HG02678 (cell line): Measurements from ENCODE around the gene LMAN2L.

Experiments used
- ATAC-seq: cut with Tn5 transposase; IDR thresholded peaks from one replicate; pipeline ENCODE4 v1.9.1; 2021; ENCODE audit warnings: mild to moderate bottlenecking, moderate library complexity; ENCODE audit not compliant: unreplicated experiment

LMAN2L gene

DNA sequence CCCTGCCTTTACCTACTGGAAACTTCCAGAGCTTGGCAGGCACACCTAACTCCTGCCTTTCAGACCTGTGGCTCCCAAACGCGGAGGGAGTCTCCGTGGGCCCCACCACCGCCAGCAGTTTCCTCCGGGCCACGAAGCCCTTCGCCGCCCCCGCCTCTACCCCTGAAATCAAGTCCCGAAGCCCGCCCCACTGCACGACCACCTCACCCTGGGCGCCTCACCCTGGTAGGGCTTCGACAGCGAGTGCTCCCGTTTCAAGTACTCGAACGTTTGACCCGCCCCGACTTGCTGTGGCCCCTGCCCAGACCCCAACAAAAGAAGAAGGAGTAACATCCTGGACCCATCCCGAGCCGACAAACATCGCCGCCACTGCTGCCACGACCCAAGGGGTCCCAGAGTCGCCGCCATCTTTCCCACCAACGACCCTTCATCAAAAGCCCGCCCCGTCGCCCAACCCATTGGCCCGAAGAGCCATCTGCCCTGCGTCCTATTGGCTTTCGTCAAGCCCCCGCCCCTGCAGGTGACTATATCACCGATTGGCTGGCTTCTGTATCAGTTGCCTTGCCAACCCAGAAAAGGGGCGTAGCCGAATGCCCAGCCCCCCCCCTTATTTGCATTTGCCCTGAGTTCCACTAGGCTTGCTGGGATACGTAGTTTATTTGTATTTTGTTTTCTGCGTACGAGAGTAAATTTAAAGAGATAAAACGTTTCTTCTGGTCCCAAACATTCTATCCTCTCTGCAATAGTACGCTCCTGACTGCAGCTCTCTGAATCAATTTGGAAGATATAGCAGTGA is at the start of gene LMAN2L:
Gene LMAN2L, minus strand, starts transcription at position 432 of the 796 bp plus-strand sequence. Its CDS starts 24 bp downstream, at position 408.
- peak; percentile 100 for ATAC-seq

DNA sequence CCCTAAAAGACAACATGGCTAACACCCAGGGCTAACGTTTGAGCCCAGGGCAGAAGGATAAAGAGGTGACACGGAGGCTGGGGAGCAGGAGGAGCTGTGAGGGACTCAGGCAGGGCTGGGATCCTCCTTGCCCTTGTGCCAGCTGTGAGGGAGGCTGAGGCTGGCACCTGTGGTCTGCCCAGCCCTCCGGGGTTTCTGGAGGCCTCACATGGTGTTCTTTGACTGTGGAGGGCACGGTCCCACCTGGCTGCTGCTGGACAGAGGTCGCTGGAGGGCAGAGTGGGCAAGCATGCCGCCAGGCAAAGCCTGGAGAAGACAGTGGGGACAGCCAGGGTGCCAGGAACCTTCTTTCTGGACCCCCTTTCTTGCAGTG is 49.4 kb upstream of the LMAN2L start:
- no peak for ATAC-seq

GRCh38 chr2:96788442-96789244 is 48.8 kb upstream of the LMAN2L start:
- no peak for ATAC-seq

DNA sequence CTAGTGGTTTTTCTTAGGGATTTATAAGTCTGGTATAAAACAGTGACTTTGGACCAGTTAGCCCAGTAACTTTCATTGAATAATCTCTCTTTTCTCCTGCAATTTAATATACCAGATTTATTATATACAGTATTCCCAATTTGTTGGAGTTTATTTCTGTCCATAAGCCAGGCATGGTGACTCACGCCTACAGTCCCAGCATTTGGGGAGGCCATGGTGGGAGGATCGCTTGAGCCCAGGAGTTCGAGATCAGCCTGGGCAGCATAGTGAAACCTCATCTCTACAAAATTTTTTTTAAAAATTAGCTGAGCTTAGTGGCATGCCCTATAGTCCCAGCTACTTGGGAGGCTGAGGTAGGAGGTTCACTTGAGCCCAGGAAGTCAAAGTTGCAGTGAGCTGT is 47.5 kb upstream of the LMAN2L start:
- no peak for ATAC-seq

DNA sequence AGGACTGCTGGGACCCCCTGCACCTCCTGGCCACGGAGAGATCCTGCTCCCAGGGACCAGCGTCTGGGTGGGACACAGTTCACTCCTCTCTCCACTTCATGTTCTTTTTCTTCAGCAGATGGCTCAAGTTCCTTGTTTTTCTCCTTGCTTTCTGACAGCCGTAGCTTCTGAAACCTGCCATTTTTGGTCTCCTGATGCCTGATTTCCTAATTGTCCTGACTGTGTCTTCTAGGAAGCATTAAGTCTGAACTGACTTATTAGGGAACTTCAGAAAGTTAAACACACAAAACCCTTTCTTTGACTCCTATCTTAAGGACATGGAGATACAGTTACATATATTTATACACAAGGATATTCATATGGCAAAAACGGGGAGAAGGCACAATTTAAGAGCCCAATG is 43.5 kb upstream of the LMAN2L start:
- no peak for ATAC-seq

- ATAC-seq, result no peak
Observed at GRCh38 chr2:96775160-96775559, 35.3 kb upstream of the LMAN2L start.

GRCh38 chr2:96773922-96774321 is 34.1 kb upstream of the LMAN2L start:
- no peak for ATAC-seq

GRCh38 chr2:96772903-96773671 is 33.2 kb upstream of the LMAN2L start:
- ATAC-seq, result no peak

DNA sequence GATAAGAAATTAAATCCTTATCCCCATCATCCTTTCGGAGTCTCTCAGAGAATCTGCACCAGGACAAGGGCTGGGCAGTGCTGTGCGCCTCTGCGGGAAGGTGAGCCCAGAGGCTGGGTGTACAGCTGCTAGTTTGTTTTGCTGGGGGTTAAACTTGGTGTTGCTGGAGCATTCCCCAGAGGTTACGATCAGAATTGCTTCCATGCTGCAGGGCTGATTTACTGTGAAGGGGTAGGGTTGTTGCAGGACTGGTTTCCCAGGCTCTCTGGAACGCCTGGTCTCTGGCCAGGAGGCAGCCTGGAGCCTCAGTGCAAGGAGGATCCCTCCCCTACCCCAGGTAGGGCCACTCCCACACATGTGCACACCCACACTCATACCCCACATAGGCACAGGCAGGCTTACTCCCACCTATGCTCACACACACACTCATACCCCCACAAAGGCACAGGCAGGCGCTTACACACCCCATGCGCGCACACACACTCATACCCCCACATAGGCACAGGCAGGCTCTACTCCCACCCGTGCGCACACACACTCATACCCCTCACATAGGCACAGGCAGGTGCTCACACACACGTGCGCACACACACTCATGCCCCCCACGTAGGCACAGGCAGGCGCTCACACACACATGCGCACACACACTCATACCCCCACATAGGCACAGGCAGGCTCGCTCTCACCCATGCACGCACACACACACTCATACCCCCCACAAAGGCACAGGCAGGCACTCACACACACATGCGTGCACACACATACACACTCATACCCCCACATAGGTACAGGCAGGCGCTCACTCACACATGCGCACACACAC is 32.1 kb upstream of the LMAN2L start:
- no peak for ATAC-seq

DNA sequence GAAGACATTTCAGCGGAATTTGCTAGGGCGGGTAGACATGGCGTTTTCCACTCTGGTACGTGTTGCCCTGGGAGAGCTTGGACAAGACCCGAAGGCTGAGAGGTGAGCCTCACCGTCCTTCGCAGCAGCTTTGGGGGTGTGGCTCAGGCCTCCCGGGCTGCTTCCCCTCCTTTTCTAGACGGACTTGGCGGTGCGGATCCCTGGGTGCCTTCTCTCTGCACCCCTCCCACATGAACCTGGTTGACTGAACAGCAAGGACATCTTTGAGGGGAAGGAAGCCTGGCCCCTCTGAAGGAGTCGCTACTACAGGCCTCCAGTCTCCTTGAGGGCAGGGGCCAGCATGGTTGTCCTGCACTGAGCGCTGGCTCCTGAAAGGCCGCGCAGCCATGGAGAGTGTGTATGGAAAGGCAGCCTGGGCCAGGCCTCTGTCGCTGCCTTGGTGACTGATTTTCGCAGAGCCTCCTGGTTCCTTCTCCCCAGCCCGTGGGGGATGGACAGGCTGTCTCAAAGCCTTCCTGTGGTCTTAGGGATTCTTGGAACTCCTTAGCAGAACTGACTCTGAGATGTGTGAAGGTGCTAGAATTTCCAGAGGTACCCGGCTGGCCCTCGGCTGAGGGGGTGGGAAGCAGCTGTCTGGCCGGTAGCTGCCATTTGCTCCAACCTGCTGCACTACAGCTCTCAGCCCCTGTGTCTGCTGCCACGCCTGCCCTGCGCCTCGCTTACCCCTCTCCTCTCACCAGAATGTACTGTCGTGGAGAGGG is 30.8 kb upstream of the LMAN2L start:
- ATAC-seq, result no peak

DNA sequence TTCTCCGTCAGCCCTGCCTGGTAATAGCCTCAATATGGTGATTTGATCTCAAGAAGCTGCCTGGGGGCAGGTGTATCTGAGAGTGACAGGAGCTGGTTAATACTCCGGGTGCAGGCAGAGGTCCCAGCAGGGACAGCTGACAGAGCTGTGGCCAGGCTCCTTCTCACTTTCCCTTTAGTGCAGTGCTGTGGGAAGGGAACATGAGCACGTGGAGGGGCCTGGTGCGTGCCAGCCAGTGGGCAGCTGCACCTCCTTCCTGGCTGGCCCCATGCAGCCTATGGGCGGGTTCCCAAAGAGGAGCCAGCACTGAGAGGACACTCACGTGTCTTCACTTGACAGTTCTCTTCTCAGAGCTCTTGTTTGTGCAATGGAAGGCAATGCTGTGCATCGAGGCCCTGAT is 29.9 kb upstream of the LMAN2L start:
- no peak for ATAC-seq

GRCh38 chr2:96768083-96768561 is 28.3 kb upstream of the LMAN2L start:
- peak; percentile 40 for ATAC-seq

GRCh38 chr2:96767135-96767871 is 27.4 kb upstream of the LMAN2L start:
- ATAC-seq, result no peak

GRCh38 chr2:96764253-96764637 is 24.4 kb upstream of the LMAN2L start:
- ATAC-seq, result no peak

DNA sequence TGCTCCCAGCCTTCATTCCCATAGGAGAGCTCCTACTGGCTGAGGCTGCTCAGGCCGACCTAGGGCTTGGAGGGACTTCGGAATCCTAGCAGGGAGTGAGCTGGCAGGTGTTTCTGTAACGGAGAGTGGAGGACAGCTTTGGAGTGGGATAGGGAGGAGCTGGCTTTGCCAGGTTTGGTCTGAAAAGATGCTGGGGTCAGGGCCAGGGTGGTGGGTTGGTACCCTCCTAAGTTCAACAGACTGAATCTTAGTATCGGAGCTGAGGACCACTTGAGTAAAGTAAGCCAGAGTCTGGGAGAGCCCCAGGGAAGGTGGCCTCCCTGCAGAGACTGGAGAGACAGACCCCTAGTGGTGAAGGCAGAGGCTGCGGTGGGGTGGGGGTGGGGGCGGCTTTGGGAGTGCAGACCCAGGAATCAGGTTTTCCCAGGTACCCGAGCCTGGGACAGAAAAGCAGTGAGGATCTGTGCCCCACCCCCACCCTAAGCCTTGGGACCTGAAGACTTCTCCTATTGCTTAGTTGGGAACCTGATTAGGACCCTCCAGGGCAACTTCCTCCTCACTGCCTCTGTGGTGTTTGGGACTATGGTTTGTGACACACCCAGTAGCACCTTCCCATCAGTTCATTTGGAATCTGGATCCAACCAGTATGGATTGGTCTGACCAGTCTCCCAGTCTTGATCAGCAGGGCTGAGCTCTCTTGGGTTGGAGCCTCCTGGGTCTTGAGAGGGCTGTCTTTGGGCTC is 23.8 kb upstream of the LMAN2L start:
- ATAC-seq, result no peak

DNA sequence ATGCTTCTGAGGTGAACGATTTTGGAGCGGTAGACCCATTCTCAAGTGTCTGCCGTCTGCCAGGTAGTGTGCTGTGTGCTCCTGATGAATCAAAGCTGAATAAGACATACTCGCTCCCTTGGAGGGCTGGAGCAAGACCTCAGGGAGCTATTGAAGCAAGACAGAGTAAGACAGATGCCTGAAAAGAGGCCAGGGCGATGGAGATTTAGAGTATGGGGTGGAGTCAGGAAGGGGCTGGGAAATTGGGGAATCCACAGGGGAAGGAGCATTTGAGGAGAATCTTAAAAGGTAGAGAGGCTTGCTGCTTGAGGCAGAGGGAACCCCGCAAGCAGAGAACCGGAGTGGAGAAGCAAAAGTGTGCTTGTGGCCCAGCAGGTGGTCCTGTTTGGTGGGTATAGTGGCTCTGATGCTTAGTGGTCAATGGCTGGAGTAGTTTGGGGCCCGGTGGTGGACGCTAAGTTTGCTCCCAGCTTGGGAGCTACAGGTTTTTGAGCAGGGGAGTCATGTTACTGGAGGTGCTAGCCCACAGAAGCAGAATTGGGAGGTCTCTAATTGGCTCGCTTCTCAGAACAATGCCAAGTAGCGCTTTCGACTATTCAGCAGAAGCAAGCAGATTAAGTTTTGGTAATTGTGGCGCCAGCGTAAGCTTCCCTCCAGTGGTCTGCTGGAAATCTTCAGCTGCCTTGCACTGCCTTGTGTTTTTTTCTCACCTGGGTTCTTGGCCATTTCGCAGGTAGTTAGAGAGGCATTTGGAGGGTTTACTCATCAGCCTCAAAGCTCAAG is 22.9 kb upstream of the LMAN2L start:
- ATAC-seq, result no peak

DNA sequence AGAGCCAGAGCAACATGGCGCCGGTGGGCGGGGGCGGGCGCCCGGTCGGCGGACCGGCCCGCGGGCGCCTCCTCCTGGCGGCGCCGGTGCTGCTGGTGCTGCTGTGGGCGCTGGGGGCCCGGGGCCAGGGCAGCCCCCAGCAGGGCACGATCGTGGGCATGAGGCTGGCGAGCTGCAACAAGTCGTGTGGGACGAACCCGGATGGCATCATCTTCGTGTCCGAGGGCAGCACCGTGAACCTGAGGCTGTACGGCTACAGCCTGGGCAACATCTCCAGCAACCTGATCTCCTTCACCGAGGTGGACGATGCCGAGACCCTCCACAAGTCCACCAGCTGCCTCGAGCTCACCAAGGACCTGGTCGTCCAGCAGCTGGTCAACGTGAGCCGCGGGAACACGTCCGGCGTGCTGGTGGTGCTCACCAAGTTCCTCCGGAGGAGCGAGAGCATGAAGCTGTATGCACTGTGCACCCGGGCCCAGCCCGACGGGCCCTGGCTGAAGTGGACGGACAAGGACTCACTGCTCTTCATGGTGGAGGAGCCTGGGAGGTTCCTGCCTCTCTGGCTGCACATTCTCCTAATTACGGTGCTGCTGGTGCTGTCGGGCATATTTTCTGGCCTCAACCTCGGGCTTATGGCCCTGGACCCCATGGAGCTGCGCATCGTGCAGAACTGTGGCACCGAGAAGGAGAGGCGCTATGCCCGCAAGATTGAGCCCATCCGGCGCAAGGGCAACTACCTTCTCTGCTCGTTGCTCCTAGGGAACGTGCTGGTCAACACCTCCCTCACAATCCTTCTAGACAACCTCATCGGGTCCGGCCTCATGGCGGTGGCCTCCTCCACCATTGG is 21.3 kb upstream of the LMAN2L start:
- ATAC-seq, result no peak
